Measurements from ENCODE around the gene RSPO3. TPM values are rescaled to one million over a fixed set of nuclear protein-coding genes. Genes with fewer than 3 reads are reported as not detected.

RSPO3 gene
- total RNA-seq, 1 donor from 2014 or later = 0.53 TPM

DNA sequence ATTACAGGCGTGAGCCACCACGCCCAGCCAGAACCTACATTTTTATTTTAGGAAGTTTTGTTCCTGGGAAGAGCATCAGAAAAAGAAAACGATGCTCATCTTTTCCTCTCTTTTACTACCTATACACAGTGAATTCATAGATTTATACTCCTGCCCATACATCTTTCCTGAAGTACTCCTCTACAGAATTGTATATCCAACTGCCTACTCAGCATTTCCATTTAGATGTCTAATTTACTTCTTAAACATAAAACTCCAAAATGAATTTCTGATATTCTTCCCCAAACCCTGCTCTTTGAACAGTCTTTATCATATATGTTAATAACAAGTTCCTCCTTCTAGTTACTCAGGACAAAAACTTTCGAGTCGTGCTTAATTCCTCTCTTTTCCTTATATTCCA is 39.8 kb upstream of the RSPO3 start:
- H3K27ac ChIP-seq = no peak overlapping the region
- H3K4me1 ChIP-seq = no peaks in the 10 kb centered on the region
- no peaks in the 10 kb centered on the region for H3K36me3 ChIP-seq
- H3K9me3 ChIP-seq = no peaks in the 10 kb centered on the region
- H3K4me3 ChIP-seq = no peak overlapping the region
- H3K27me3 ChIP-seq = no peaks in the 10 kb centered on the region
- TF ChIP-seq, protein P1, sequence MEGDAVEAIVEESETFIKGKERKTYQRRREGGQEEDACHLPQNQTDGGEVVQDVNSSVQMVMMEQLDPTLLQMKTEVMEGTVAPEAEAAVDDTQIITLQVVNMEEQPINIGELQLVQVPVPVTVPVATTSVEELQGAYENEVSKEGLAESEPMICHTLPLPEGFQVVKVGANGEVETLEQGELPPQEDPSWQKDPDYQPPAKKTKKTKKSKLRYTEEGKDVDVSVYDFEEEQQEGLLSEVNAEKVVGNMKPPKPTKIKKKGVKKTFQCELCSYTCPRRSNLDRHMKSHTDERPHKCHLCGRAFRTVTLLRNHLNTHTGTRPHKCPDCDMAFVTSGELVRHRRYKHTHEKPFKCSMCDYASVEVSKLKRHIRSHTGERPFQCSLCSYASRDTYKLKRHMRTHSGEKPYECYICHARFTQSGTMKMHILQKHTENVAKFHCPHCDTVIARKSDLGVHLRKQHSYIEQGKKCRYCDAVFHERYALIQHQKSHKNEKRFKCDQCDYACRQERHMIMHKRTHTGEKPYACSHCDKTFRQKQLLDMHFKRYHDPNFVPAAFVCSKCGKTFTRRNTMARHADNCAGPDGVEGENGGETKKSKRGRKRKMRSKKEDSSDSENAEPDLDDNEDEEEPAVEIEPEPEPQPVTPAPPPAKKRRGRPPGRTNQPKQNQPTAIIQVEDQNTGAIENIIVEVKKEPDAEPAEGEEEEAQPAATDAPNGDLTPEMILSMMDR (IDR thresholded peaks at IDR 0.05) = no peak
- no peak for DNase-seq (ENCODE audit: low spot score in 2 of 2)
- intact Hi-C loops (cut with DNase I) = no loop called here

DNA sequence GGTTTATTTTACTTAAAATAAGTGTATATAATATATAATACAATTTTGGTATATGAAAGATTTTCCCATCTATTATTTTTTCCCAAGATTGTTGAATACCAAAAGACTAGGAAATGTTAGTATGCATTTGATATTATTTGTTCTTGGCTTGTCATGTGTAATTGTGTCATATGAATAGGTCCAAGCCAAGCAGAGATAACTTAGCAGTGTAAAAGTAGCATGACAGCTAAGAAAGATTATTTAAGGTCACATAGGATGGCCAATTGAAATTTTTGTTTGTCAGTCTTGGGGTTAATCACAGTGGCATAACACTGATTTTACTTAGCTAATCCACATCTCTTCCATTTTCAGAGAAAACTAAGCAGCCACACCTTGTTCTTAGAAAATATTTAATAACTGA is 38.8 kb upstream of the RSPO3 start:
- intact Hi-C loops (cut with DNase I) = no loop called here

DNA sequence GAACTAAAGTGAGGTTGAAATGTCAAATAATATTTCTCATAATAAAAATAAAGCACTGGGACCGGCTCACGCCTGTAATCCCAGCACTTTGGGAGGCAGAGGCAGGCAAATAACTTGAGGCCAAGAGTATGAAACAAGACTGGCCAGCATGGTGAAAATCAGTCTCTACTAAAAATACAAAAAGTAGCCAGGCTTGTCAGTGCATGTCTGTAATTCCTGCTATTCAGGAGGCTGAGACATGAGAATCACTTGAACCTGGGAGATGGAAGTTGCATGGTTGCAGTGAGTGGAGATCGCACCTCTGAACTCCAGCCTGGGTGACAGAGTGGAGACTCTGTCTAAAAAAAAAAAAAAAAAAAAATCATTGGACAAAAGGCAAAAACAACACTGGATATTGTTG is 38.4 kb upstream of the RSPO3 start:
- Histone ChIP-seq H3K27me3 (no peaks in the 10 kb centered on the region), H3K4me1 (no peaks in the 10 kb centered on the region), H3K9me3 (no peaks in the 10 kb centered on the region), H3K27ac (no peak overlapping the region), H3K36me3 (no peaks in the 10 kb centered on the region), H3K4me3 (no peak overlapping the region)
- intact Hi-C loops (cut with DNase I) = no loop called here
- TF ChIP-seq, protein P1 (IDR thresholded peaks at IDR 0.05) = no peak
- no peak for DNase-seq (ENCODE audit: low spot score in 2 of 2)

More for the DNA sequence above, 38.8 kb upstream of the RSPO3 start:
- DNase-seq (ENCODE audit: low spot score in 2 of 2) = no peak
- Histone ChIP-seq H3K27me3 (no peaks in the 10 kb centered on the region), H3K36me3 (no peaks in the 10 kb centered on the region), H3K4me1 (no peaks in the 10 kb centered on the region), H3K4me3 (no peak overlapping the region), H3K9me3 (no peaks in the 10 kb centered on the region), H3K27ac (no peak overlapping the region)
- TF ChIP-seq, protein P1 (IDR thresholded peaks at IDR 0.05) = no peak

DNA sequence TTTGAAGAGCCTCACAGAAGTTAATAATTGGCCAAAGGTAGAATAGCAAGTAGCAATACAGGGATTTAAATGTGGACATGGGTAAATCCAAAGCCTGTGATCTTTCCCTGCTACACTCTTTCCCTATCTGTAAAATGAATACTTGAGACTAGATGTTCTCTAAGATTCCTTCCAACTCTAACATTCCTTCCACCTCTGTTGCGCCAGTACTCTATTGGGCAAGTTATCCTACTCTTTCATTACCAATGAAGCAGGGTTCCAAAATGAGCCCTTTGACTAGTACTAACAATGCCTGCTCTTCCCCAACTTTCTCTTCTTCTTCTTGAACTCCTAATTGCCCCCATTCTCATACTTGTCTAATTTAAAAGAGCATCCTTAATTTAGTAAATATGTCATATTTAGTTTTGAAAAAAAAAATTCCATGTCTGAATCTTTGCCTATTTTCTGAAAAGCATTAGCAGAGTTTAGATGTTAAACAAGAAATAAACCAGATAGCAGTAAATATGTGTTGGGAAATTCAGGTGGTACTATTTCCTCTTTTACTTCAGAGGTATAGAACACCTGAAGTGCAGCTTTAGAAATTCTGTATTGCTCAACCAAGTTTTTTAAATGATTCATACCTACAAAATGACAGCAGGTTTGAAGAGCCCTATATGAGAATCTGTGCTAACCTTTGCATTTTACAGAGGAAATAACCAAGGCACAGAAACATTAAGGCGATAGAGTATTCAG is 35.1 kb upstream of the RSPO3 start:
- TF ChIP-seq, protein P1 (IDR thresholded peaks at IDR 0.05) = no peak
- intact Hi-C loops (cut with DNase I) = no loop called here
- no peak for DNase-seq (ENCODE audit: low spot score in 2 of 2)
- Histone ChIP-seq H3K27me3 (no peaks in the 10 kb centered on the region), H3K4me1 (no peaks in the 10 kb centered on the region), H3K9me3 (no peaks in the 10 kb centered on the region), H3K36me3 (no peaks in the 10 kb centered on the region), H3K27ac (no peak overlapping the region), H3K4me3 (no peak overlapping the region)

DNA sequence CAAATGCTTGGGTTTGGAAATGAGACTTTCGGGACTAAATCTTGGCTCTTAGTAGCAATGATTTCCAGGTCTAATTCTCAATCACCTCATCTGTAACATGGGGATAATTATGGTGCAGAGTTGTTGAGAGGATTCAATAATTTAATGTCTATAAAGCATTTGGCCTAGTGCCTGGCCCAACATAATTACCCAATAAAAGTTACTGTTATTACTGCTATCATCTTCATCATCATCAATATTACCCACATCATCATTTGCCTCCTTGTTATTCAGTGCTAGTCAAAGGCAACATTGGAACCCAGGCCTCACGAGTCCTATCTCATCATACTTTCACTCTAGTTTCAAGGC is 34.5 kb upstream of the RSPO3 start:
- Histone ChIP-seq H3K4me3 (no peak overlapping the region), H3K27ac (no peak overlapping the region), H3K27me3 (no peaks in the 10 kb centered on the region), H3K9me3 (no peaks in the 10 kb centered on the region), H3K4me1 (no peaks in the 10 kb centered on the region), H3K36me3 (no peaks in the 10 kb centered on the region)
- TF ChIP-seq, protein P1 (IDR thresholded peaks at IDR 0.05) = no peak
- no peak for DNase-seq (ENCODE audit: low spot score in 2 of 2)
- intact Hi-C loops (cut with DNase I) = no loop called here

DNA sequence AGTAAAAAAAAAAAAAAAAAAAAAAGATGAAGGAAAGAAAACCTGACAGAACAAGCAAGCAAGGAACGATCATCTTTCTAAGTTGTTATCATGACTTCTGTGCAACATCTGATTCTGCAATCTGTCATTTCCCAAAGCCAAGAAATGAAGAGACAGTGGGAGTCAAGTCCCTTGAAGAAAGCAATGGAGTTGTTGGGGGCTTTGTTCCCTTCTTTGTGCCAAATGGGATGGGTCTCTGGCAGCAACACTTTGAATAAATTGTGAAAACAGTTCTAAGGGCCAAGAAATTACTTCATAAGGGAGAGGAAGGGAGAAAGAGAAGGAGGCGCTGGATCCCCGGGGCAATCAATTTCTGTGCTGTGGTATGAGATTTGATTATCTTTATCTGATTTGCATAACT is 33.3 kb upstream of the RSPO3 start:
- no peaks in the 10 kb centered on the region for H3K4me1 ChIP-seq
- no peak overlapping the region for H3K27ac ChIP-seq
- no peaks in the 10 kb centered on the region for H3K27me3 ChIP-seq
- intact Hi-C loops (cut with DNase I) = no loop called here
- no peaks in the 10 kb centered on the region for H3K36me3 ChIP-seq
- H3K4me3 ChIP-seq = no peak overlapping the region
- no peak for DNase-seq (ENCODE audit: low spot score in 2 of 2)
- TF ChIP-seq, protein P1 (IDR thresholded peaks at IDR 0.05) = no peak
- H3K9me3 ChIP-seq = no peaks in the 10 kb centered on the region

Data from ascending aorta (tissue), 2 donors.